IgD-negative memory B cell (primary cell): ENCODE results near the gene EPHA7. TPM values are rescaled to one million over a fixed set of nuclear protein-coding genes. Genes with fewer than 3 reads are reported as not detected.

Experiments used
- H3K27ac Mint-ChIP-seq, 3 donors: one replicate each; pipeline ENCODE4 v1.8.0; 2020 to 2022; ENCODE audit warnings: mild to moderate bottlenecking in 3 of 3, mixed read lengths in 3 of 3, moderate library complexity in 1 of 3
- H3K27me3 Mint-ChIP-seq: one replicate; pipeline ENCODE4 v1.8.0; 2021; ENCODE audit warnings: mixed read lengths
- H3K36me3 Mint-ChIP-seq: one replicate; pipeline ENCODE4 v1.8.0; 2020; ENCODE audit warnings: mild to moderate bottlenecking, mixed read lengths
- H3K4me1 Mint-ChIP-seq, 3 donors: one replicate each; pipeline ENCODE4 v1.8.0; 2020 to 2022; ENCODE audit warnings: mixed read lengths in 3 of 3, mild to moderate bottlenecking in 1 of 3
- H3K4me3 Mint-ChIP-seq, 4 donors: one replicate each; pipeline ENCODE4 v1.8.0; 2020 to 2022; ENCODE audit warnings: mild to moderate bottlenecking in 4 of 4, mixed read lengths in 4 of 4, moderate library complexity in 3 of 4
- H3K9me3 Mint-ChIP-seq, 3 donors: one replicate each; pipeline ENCODE4 v1.8.0; 2020 to 2021; ENCODE audit warnings: mixed read lengths in 3 of 3, mild to moderate bottlenecking in 1 of 3
- polyA plus RNA-seq: library from polyadenylated mRNA; unstranded; fragments of 300-500 nt; fragmentation: Illumina TruSeq; gene quantifications from one replicate; pipeline ENCODE4 v1.2.3, GENCODE V29; 2021

EPHA7 gene
- polyA plus RNA-seq, 1 donor from 2014 or later = not detected

GRCh38 chr6:93369586-93370134, 49.7 kb downstream of the EPHA7 start:
- Mint-ChIP-seq H3K27me3 (no peaks in the 10 kb centered on the region), H3K4me3 (no peak overlapping the region), H3K27ac (no peak overlapping the region), H3K9me3 (no peaks in the 10 kb centered on the region), H3K4me1 (no peaks in the 10 kb centered on the region), H3K36me3 (no peaks in the 10 kb centered on the region)

GRCh38 chr6:93366506-93366905, 52.9 kb downstream of the EPHA7 start:
- H3K4me1 Mint-ChIP-seq = no peaks in the 10 kb centered on the region
- H3K27me3 Mint-ChIP-seq = no peaks in the 10 kb centered on the region
- H3K36me3 Mint-ChIP-seq = no peaks in the 10 kb centered on the region
- H3K9me3 Mint-ChIP-seq = peaks cover 0 to 1% (median 0%) of the 10 kb centered on the region in 3 donors
- peak overlapping the region in 1 of 3 donors; percentile 41 for H3K27ac Mint-ChIP-seq
- no peak overlapping the region for H3K4me3 Mint-ChIP-seq

- Mint-ChIP-seq H3K27ac (no peak overlapping the region), H3K36me3 (no peaks in the 10 kb centered on the region), H3K9me3 (peaks cover 0 to 1% (median 0%) of the 10 kb centered on the region in 3 donors), H3K4me1 (no peaks in the 10 kb centered on the region), H3K27me3 (no peaks in the 10 kb centered on the region), H3K4me3 (no peak overlapping the region)
Measured at GRCh38 chr6:93365445-93365844, 53.9 kb downstream of the EPHA7 start.

GRCh38 chr6:93358435-93358834, 60.9 kb downstream of the EPHA7 start:
- no peak overlapping the region for H3K27ac Mint-ChIP-seq
- H3K36me3 Mint-ChIP-seq = no peaks in the 10 kb centered on the region
- H3K4me1 Mint-ChIP-seq = no peaks in the 10 kb centered on the region
- H3K9me3 Mint-ChIP-seq = peaks cover 0 to under 1% (median 0%) of the 10 kb centered on the region in 3 donors
- no peaks in the 10 kb centered on the region for H3K27me3 Mint-ChIP-seq
- H3K4me3 Mint-ChIP-seq = no peak overlapping the region

- H3K27me3 Mint-ChIP-seq = no peaks in the 10 kb centered on the region
- no peak overlapping the region for H3K4me3 Mint-ChIP-seq
- H3K36me3 Mint-ChIP-seq = no peaks in the 10 kb centered on the region
- no peaks in the 10 kb centered on the region for H3K4me1 Mint-ChIP-seq
- H3K9me3 Mint-ChIP-seq = peaks cover 0 to 4% (median 3%) of the 10 kb centered on the region in 3 donors
- no peak overlapping the region for H3K27ac Mint-ChIP-seq
Measured at GRCh38 chr6:93352604-93353003, 66.8 kb downstream of the EPHA7 start.

- Mint-ChIP-seq H3K27ac (no peak overlapping the region), H3K9me3 (peaks cover 0 to 4% (median 3%) of the 10 kb centered on the region in 3 donors), H3K36me3 (no peaks in the 10 kb centered on the region), H3K4me3 (no peak overlapping the region), H3K27me3 (no peaks in the 10 kb centered on the region), H3K4me1 (no peaks in the 10 kb centered on the region)
Measured at GRCh38 chr6:93351222-93351621, 68.1 kb downstream of the EPHA7 start.

- no peaks in the 10 kb centered on the region for H3K4me1 Mint-ChIP-seq
- no peak overlapping the region for H3K27ac Mint-ChIP-seq
- H3K9me3 Mint-ChIP-seq = peaks cover 0 to 4% (median 3%) of the 10 kb centered on the region in 3 donors
Measured at GRCh38 chr6:93350774-93351173, 68.6 kb downstream of the EPHA7 start.

GRCh38 chr6:93344333-93344835, 75.0 kb downstream of the EPHA7 start:
- Mint-ChIP-seq H3K4me1 (no peaks in the 10 kb centered on the region), H3K9me3 (no peaks in the 10 kb centered on the region), H3K27ac (no peak overlapping the region), H3K4me3 (no peak overlapping the region), H3K36me3 (no peaks in the 10 kb centered on the region), H3K27me3 (no peaks in the 10 kb centered on the region)

More at GRCh38 chr6:93350774-93351173, 68.6 kb downstream of the EPHA7 start:
- H3K4me3 Mint-ChIP-seq = no peak overlapping the region
- H3K36me3 Mint-ChIP-seq = no peaks in the 10 kb centered on the region
- no peaks in the 10 kb centered on the region for H3K27me3 Mint-ChIP-seq

GRCh38 chr6:93343476-93343875, 75.9 kb downstream of the EPHA7 start:
- H3K27ac Mint-ChIP-seq = no peak overlapping the region
- H3K9me3 Mint-ChIP-seq = no peaks in the 10 kb centered on the region
- H3K36me3 Mint-ChIP-seq = no peaks in the 10 kb centered on the region
- no peaks in the 10 kb centered on the region for H3K4me1 Mint-ChIP-seq
- H3K4me3 Mint-ChIP-seq = no peak overlapping the region
- no peaks in the 10 kb centered on the region for H3K27me3 Mint-ChIP-seq

GRCh38 chr6:93341900-93342613, 77.3 kb downstream of the EPHA7 start:
- H3K27ac Mint-ChIP-seq = no peak overlapping the region
- no peaks in the 10 kb centered on the region for H3K4me1 Mint-ChIP-seq
- H3K36me3 Mint-ChIP-seq = no peaks in the 10 kb centered on the region
- H3K27me3 Mint-ChIP-seq = no peaks in the 10 kb centered on the region
- H3K4me3 Mint-ChIP-seq = no peak overlapping the region
- H3K9me3 Mint-ChIP-seq = no peaks in the 10 kb centered on the region

- Mint-ChIP-seq H3K27me3 (no peaks in the 10 kb centered on the region), H3K9me3 (no peaks in the 10 kb centered on the region), H3K4me3 (no peak overlapping the region), H3K27ac (no peak overlapping the region), H3K36me3 (no peaks in the 10 kb centered on the region), H3K4me1 (no peaks in the 10 kb centered on the region)
Measured at GRCh38 chr6:93337772-93338394, 81.5 kb downstream of the EPHA7 start.

GRCh38 chr6:93337014-93337413, 82.3 kb downstream of the EPHA7 start:
- H3K27me3 Mint-ChIP-seq = no peaks in the 10 kb centered on the region
- no peaks in the 10 kb centered on the region for H3K9me3 Mint-ChIP-seq
- H3K4me1 Mint-ChIP-seq = no peaks in the 10 kb centered on the region
- no peak overlapping the region for H3K27ac Mint-ChIP-seq
- H3K4me3 Mint-ChIP-seq = no peak overlapping the region
- no peaks in the 10 kb centered on the region for H3K36me3 Mint-ChIP-seq

GRCh38 chr6:93329301-93330000, 89.9 kb downstream of the EPHA7 start:
- Mint-ChIP-seq H3K27me3 (no peaks in the 10 kb centered on the region), H3K4me3 (no peak overlapping the region), H3K4me1 (no peaks in the 10 kb centered on the region), H3K36me3 (no peaks in the 10 kb centered on the region), H3K27ac (no peak overlapping the region), H3K9me3 (no peaks in the 10 kb centered on the region)

GRCh38 chr6:93327857-93328256, 91.5 kb downstream of the EPHA7 start:
- no peak overlapping the region for H3K27ac Mint-ChIP-seq
- no peaks in the 10 kb centered on the region for H3K4me1 Mint-ChIP-seq
- H3K9me3 Mint-ChIP-seq = no peaks in the 10 kb centered on the region
- H3K36me3 Mint-ChIP-seq = no peaks in the 10 kb centered on the region
- no peaks in the 10 kb centered on the region for H3K27me3 Mint-ChIP-seq
- H3K4me3 Mint-ChIP-seq = no peak overlapping the region

GRCh38 chr6:93325761-93326160, 93.6 kb downstream of the EPHA7 start:
- no peaks in the 10 kb centered on the region for H3K4me1 Mint-ChIP-seq
- no peak overlapping the region for H3K4me3 Mint-ChIP-seq
- H3K36me3 Mint-ChIP-seq = no peaks in the 10 kb centered on the region
- H3K27ac Mint-ChIP-seq = no peak overlapping the region
- no peaks in the 10 kb centered on the region for H3K9me3 Mint-ChIP-seq
- no peaks in the 10 kb centered on the region for H3K27me3 Mint-ChIP-seq
